K562 (cell line): Measurements from ENCODE around the gene BAG1. TPM values are rescaled to one million over a fixed set of nuclear protein-coding genes. Genes with fewer than 3 reads are reported as not detected.

ENCODE experiments used
- ATAC-seq: fragments of 200-7000 bp; cut with Tn5 transposase; 3 replicates; pipeline ENCODE4 v1.9.1; 2020; ENCODE audit warnings: moderate library complexity
- BruUV-seq: library from RNA; stranded (reverse); fragments of 400-500 nt; replicated peaks from 2 replicates; lab custom pipeline; 2021; lab: Mats Ljungman, UMichigan
- CTCF ChIA-PET: fragments of 300-600 bp; formaldehyde crosslinking; extraction: SDS; loops from one replicate; lab custom pipeline; 2021; ENCODE audit warnings: low intra/inter-chr PET ratio; lab: Yijun Ruan, JAX
- POLR2A ChIA-PET: fragments of 300-600, 350-650 bp; sonication (Branson Sonifier 250); formaldehyde crosslinking; extraction: SDS; loops from one replicate; lab custom pipeline; 2021; ENCODE audit warnings: antibody characterized with exemption, inconsistent platforms; lab: Yijun Ruan, JAX
- DNase-seq, 4 experiments: peaks; one replicate each; pipeline versions ENCODE4 v3.0.0 to v3.0.0-alpha.2; 2011 to 2018; ENCODE audit warnings: low spot score in 3 of 4, mixed read lengths in 3 of 4; ENCODE audit errors: extremely low read depth in 1 of 4
- FAIRE-seq: peaks from 2 replicates; lab custom pipeline; 2011; peaks lifted over from hg19 to GRCh38; lab: Jason Lieb, UNC
- H2AFZ ChIP-seq: 2 replicates; pipeline ENCODE4 v1.6.0; 2011; ENCODE audit warnings: low read depth, low read length, control low read depth, inconsistent platforms
- H3K27ac ChIP-seq: fragments of 200-600 bp; 3 replicates; pipeline ENCODE4 v1.8.0; 2011; ENCODE audit warnings: low read depth, mild to moderate bottlenecking, control low read depth, inconsistent platforms, low read length, moderate library complexity, mixed read lengths; ENCODE audit errors: extremely low read depth
- H3K27me3 ChIP-seq, 2 experiments: fragments of 300-600 bp in 1 of 2; 2 replicates in 1 of 2; 3 replicates in 1 of 2; pipeline versions ENCODE4 v1.6.0 to v1.8.0; 2011; ENCODE audit warnings: inconsistent platforms in 2 of 2, low read length in 2 of 2, mild to moderate bottlenecking in 1 of 2, mixed read lengths in 1 of 2, moderate library complexity in 1 of 2; ENCODE audit not compliant: control insufficient read depth in 2 of 2, insufficient read depth in 2 of 2
- H3K36me3 ChIP-seq: fragments of 300-600 bp; 3 replicates; pipeline ENCODE4 v1.8.0; 2011; ENCODE audit warnings: mild to moderate bottlenecking, low read length, inconsistent platforms; ENCODE audit not compliant: control insufficient read depth, insufficient read depth
- H3K4me1 ChIP-seq, 2 experiments: fragments of 200-600 bp in 1 of 2; replicated peaks in 1 of 2; 2 replicates in 1 of 2; 3 replicates in 1 of 2; pipeline versions ENCODE4 v1.5.1 to v1.8.0; 2011; ENCODE audit warnings: inconsistent platforms in 2 of 2, low read length in 2 of 2, mild to moderate bottlenecking in 1 of 2, mixed read lengths in 1 of 2, moderate library complexity in 1 of 2; ENCODE audit not compliant: control insufficient read depth in 2 of 2, insufficient read depth in 2 of 2
- H3K4me2 ChIP-seq: 2 replicates; pipeline ENCODE4 v1.6.1; 2011; ENCODE audit warnings: low read length, control low read depth, inconsistent platforms, mixed read lengths; ENCODE audit not compliant: insufficient read depth
- H3K4me3 ChIP-seq: fragments of 200-600 bp; sonication (generic), shearing (Covaris generic); 2 replicates; pipeline ENCODE4 v1.5.1; 2016; ENCODE audit warnings: control low read depth, inconsistent platforms
- H3K79me2 ChIP-seq: fragments of 200-600 bp; 3 replicates; pipeline ENCODE4 v1.8.0; 2011; ENCODE audit warnings: low read length, inconsistent platforms; ENCODE audit not compliant: control insufficient read depth, insufficient read depth
- H3K9ac ChIP-seq, 2 experiments: 2 replicates each; pipeline versions ENCODE4 v1.6.0 to v1.6.1; 2011; ENCODE audit warnings: low read depth in 2 of 2, low read length in 2 of 2, control low read depth in 1 of 2, inconsistent platforms in 1 of 2, mild to moderate bottlenecking in 1 of 2, mixed read lengths in 1 of 2; ENCODE audit not compliant: insufficient read depth in 1 of 2
- H3K9me1 ChIP-seq: one replicate; pipeline ENCODE4 v1.6.0; 2011; ENCODE audit warnings: inconsistent platforms, mild to moderate bottlenecking, low read length, moderate library complexity; ENCODE audit not compliant: control insufficient read depth, insufficient read depth
- H3K9me3 ChIP-seq: replicated peaks from 2 replicates; pipeline ENCODE4 v1.5.1; 2011; ENCODE audit warnings: low read depth, low read length, inconsistent platforms; ENCODE audit not compliant: control insufficient read depth, insufficient read depth
- H4K20me1 ChIP-seq: replicated peaks from 2 replicates; pipeline ENCODE4 v1.6.1; 2011; ENCODE audit warnings: low read length, inconsistent platforms, mixed read lengths; ENCODE audit not compliant: control insufficient read depth, insufficient read depth
- CBX3 ChIP-seq, 2 experiments: IDR thresholded peaks; 1 replicate in 1 of 2; 2 replicates in 1 of 2; pipeline ENCODE4 v1.6.1; 2012; ENCODE audit warnings: inconsistent platforms in 2 of 2, low read length in 2 of 2, borderline replicate concordance in 1 of 2, control low read depth in 1 of 2
- DPF2 ChIP-seq: fragments of 450-650 bp; IDR thresholded peaks from 2 replicates; pipeline ENCODE4 v1.6.1; 2016
- EGR1 ChIP-seq: fragments of 450-650 bp; conservative IDR thresholded peaks from 2 replicates; pipeline ENCODE4 v1.6.1; 2017; ENCODE audit warnings: mild to moderate bottlenecking
- EP300 ChIP-seq: IDR thresholded peaks from 2 replicates; pipeline ENCODE4 v1.6.1; 2012; ENCODE audit warnings: low read length, improper control_type of control experiment
- MEIS2 ChIP-seq: fragments of 450-650 bp; IDR thresholded peaks from 2 replicates; pipeline ENCODE4 v1.6.1; 2014; ENCODE audit warnings: mild to moderate bottlenecking; ENCODE audit not compliant: partially characterized antibody
- PURB ChIP-seq: sonication (generic); formaldehyde crosslinking; IDR thresholded peaks from 2 replicates; pipeline ENCODE4 v1.9.0; 2021; ENCODE audit warnings: low read depth, mild to moderate bottlenecking, missing genetic modification reagents
- RBM25 ChIP-seq: fragments of 200-400 bp; formaldehyde crosslinking; IDR thresholded peaks from 2 replicates; pipeline ENCODE4 v1.6.1; 2018; ENCODE audit warnings: low read length, low read depth, moderate library complexity; ENCODE audit not compliant: severe bottlenecking
- RCOR1 ChIP-seq, 2 experiments: IDR thresholded peaks; 2 replicates each; pipeline ENCODE4 v1.6.1; 2012; ENCODE audit warnings: low read depth in 2 of 2, low read length in 2 of 2, borderline replicate concordance in 1 of 2, improper control_type of control experiment in 1 of 2
- SIN3A ChIP-seq, 2 experiments: fragments of 150-350 bp in 1 of 2; IDR thresholded peaks; 2 replicates each; pipeline ENCODE4 v1.6.1; 2011 to 2016; ENCODE audit warnings: borderline replicate concordance in 2 of 2, low read depth in 2 of 2, low read length in 2 of 2, mild to moderate bottlenecking in 2 of 2, moderate library complexity in 2 of 2; ENCODE audit not compliant: control insufficient read depth in 1 of 2
- SIN3B ChIP-seq: fragments of 450-650 bp; IDR thresholded peaks from 2 replicates; pipeline ENCODE4 v1.6.1; 2017; ENCODE audit warnings: low read depth, mild to moderate bottlenecking, moderate library complexity
- SMARCA4 ChIP-seq: fragments of 450-650 bp; IDR thresholded peaks from 2 replicates; pipeline ENCODE4 v1.6.1; 2016
- TSC22D4 ChIP-seq: fragments of 450-650 bp; IDR thresholded peaks from 2 replicates; pipeline ENCODE4 v1.6.1; 2016; ENCODE audit warnings: missing genetic modification characterization, missing biosample characterization, control low read depth
- YY1 ChIP-seq, 3 experiments: IDR thresholded peaks; 2 replicates each; pipeline ENCODE4 v1.6.1; 2011; ENCODE audit warnings: low read length in 2 of 3, mild to moderate bottlenecking in 2 of 3, moderate library complexity in 2 of 3, borderline replicate concordance in 1 of 3, control low read depth in 1 of 3, low read depth in 1 of 3; ENCODE audit not compliant: insufficient read depth in 3 of 3, insufficient replicate concordance in 2 of 3, control insufficient read depth in 1 of 3, insufficient read length in 1 of 3; ENCODE audit errors: extremely low read depth in 1 of 3
- ZBTB17 ChIP-seq: fragments of 450-650 bp; formaldehyde crosslinking; IDR thresholded peaks from 2 replicates; pipeline ENCODE4 v1.4.0; 2020; ENCODE audit warnings: mild to moderate bottlenecking
- ZKSCAN8 ChIP-seq: fragments of 200-800 bp; sonication (Bioruptor generic); IDR thresholded peaks from 2 replicates; pipeline ENCODE4 v1.6.1; 2016; ENCODE audit warnings: missing genetic modification characterization, missing compliant biosample characterization
- WGBS: fragments of 100-300 bp; shearing (Covaris generic); methylation state at CpG from one replicate; pipeline ENCODE4 v1.1.6; 2016; ENCODE audit warnings: low coverage, mixed read lengths; ENCODE audit not compliant: insufficient coverage; ENCODE audit errors: missing lambda C conversion rate; 5-methylcytosine and 5-hydroxymethylcytosine counted together
- in situ Hi-C: fragments of 300-500 bp; cut with MboI; formaldehyde crosslinking; loops from 4 replicates; pipeline ENCODE4 v1.15.0; 2018; ENCODE audit warnings: inconsistent platforms, mixed read lengths
- intact Hi-C: fragments of 100-400 bp; cut with micrococcal nuclease; formaldehyde crosslinking; loops from 2 replicates; pipeline ENCODE4 v1.14.2; 2022
- polyA plus RNA-seq, 8 experiments: library from polyadenylated mRNA; depleted of rRNA in 4 of 8; stranded (reverse) in 5 of 8; unstranded in 3 of 8; fragments of >200 nt; fragmentation: Nextera tagmentation in 2 of 8; fragmentation: Illumina TruSeq in 1 of 8; extraction: Ambion mirVana in 2 of 8; extraction: Trizol in 1 of 8; gene quantifications; 2 replicates each; pipeline versions ENCODE4 v1.2.1 to v1.2.3, GENCODE V29; 2011 to 2014; ENCODE audit warnings: inconsistent platforms in 1 of 8, missing spikeins in 1 of 8
- total RNA-seq, 7 experiments: library from RNA; depleted of rRNA in 6 of 7; stranded (reverse); fragments of >200 nt in 6 of 7; fragmentation: Illumina TruSeq in 2 of 7; extraction: Trizol in 2 of 7; gene quantifications; 2 replicates each; pipeline versions ENCODE4 v1.2.1 to v1.2.3, GENCODE V29; 2011 to 2021; ENCODE audit warnings: low replicate concordance in 1 of 7
- TF ChIP-seq, protein P1 (sequence below), 3 experiments: IDR thresholded peaks in 2 of 3; conservative IDR thresholded peaks in 1 of 3; 2 replicates each; pipeline ENCODE4 v1.5.1; 2011 to 2012; ENCODE audit warnings: low read length in 3 of 3, mild to moderate bottlenecking in 3 of 3, control low read depth in 2 of 3, improper control_type of control experiment in 1 of 3, inconsistent platforms in 1 of 3, low read depth in 1 of 3, mixed read lengths in 1 of 3, moderate library complexity in 1 of 3; ENCODE audit not compliant: insufficient read depth in 2 of 3
- TF ChIP-seq, protein P2 (sequence below): fragments of 450-650 bp; IDR thresholded peaks from 2 replicates; pipeline ENCODE4 v1.6.1; 2016
- TF ChIP-seq, protein P3 (sequence below): sonication (generic); IDR thresholded peaks from 2 replicates; pipeline ENCODE4 v1.6.1; 2016

The BAG1 gene
- total and polyA plus RNA-seq, 9 of the 15 experiments (the other 6 are each of a cell fraction or from before 2014, with no cell fraction given), result 9.7 to 106 (median 56.9) TPM

DNA sequence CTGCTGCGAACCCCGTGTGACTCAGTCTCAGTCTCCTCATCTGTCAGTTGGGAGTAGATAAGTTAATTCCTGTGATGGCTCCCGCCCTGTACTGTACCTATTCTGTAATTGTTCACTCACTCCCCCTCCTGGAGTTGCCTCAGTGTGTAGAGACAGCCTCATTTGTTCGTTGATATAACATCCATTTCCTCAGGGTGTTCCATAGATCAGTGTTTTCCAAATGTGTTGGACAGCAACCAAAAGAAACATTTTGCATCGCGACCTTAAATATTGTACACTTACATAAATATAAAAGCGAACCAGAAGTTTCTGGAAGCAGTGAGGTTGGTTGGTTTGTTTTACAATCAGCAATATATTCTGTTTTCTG lies 26.5 kb upstream of the BAG1 start:
- FAIRE-seq (peak; percentile 85), ATAC-seq (no peak), DNase-seq (no peak)
- no peaks in the 10 kb centered on the region for H3K9me1 ChIP-seq
- peaks cover 44% of the 10 kb centered on the region for H3K36me3 ChIP-seq
- intact Hi-C loops, result no loop called here
- 0 out of 2 replicates have a peak, but pooled peaks cover 16% of the 10 kb centered on the region for H4K20me1 ChIP-seq
- peak overlapping the region; percentile 91 for H3K4me2 ChIP-seq
- H3K9ac ChIP-seq, result peak overlapping the region; percentile 96 to 98
- H3K9me3 ChIP-seq, result no peaks in the 10 kb centered on the region
- no TSS peak for BruUV-seq
- peaks cover 15 to 21% of the 10 kb centered on the region in 2 experiments; a peak in 4 of 5 replicates for H3K4me1 ChIP-seq
- in situ Hi-C loops, result no loop called here
- H3K27ac ChIP-seq, result peak overlapping the region; percentile 99
- H3K79me2 ChIP-seq, result peaks cover 58% of the 10 kb centered on the region
- 2% methylated on average over 7 of the region's 7 CpGs for WGBS
- H3K4me3 ChIP-seq, result peak overlapping the region; percentile 60
- no peaks in the 10 kb centered on the region for H3K27me3 ChIP-seq
- H2AFZ ChIP-seq, result peak overlapping the region; percentile 86; the same call in 1 of the 2 replicates
- POLR2A ChIA-PET, result interaction anchor here (1.0 to 1.9 kb wide), 6 partner anchors 10 to 183 kb away, joined by 3 to 10 read pairs (median 4); partner anchors contain the start of genes AQP3 and NOL6
- CTCF ChIA-PET, result no interaction called here
- TF ChIP-seq SIN3B (no peak), RCOR1 (IDR thresholded peaks at IDR 0.05; ENCODE audit: borderline replicate concordance in 1 of 2, low read depth in 2 of 2, low read length in 2 of 2) (0 out of 4 replicates have a peak, but pooled peaks of 1 of the 2 experiments have one; percentile 50), YY1 (IDR thresholded peaks at IDR 0.05; ENCODE audit: borderline replicate concordance in 1 of 3, control insufficient read depth in 1 of 3, extremely low read depth in 1 of 3, insufficient read depth in 3 of 3, insufficient read length in 1 of 3, insufficient replicate concordance in 2 of 3, low read depth in 1 of 3, low read length in 2 of 3) (peak in 1 of 3 experiments; percentile 61), PURB (no peak), SIN3A (IDR thresholded peaks at IDR 0.05; ENCODE audit: borderline replicate concordance in 2 of 2, control insufficient read depth in 1 of 2, low read depth in 2 of 2, low read length in 2 of 2) (0 out of 4 replicates have a peak, but pooled peaks of 1 of the 2 experiments have one; percentile 20), CBX3 (IDR thresholded peaks at IDR 0.05; ENCODE audit: borderline replicate concordance in 1 of 2, low read length in 2 of 2) (0 out of 3 replicates have a peak, but pooled peaks of 1 of the 2 experiments have one; percentile 8), TSC22D4 (no peak), DPF2 (peak; percentile 36; the same call in 1 of the 2 replicates), RBM25 (peak; percentile 16), EGR1 (no peak), ZKSCAN8 (no peak), EP300 (peak; percentile 45; the same call in 1 of the 2 replicates), ZBTB17 (CRISPR knock-in tag) (no peak), MEIS2 (peak; percentile 58), SMARCA4 (0 out of 2 replicates have a peak, but pooled peaks have one; percentile 40)
- TF ChIP-seq, protein P1, sequence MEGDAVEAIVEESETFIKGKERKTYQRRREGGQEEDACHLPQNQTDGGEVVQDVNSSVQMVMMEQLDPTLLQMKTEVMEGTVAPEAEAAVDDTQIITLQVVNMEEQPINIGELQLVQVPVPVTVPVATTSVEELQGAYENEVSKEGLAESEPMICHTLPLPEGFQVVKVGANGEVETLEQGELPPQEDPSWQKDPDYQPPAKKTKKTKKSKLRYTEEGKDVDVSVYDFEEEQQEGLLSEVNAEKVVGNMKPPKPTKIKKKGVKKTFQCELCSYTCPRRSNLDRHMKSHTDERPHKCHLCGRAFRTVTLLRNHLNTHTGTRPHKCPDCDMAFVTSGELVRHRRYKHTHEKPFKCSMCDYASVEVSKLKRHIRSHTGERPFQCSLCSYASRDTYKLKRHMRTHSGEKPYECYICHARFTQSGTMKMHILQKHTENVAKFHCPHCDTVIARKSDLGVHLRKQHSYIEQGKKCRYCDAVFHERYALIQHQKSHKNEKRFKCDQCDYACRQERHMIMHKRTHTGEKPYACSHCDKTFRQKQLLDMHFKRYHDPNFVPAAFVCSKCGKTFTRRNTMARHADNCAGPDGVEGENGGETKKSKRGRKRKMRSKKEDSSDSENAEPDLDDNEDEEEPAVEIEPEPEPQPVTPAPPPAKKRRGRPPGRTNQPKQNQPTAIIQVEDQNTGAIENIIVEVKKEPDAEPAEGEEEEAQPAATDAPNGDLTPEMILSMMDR (IDR thresholded peaks at IDR 0.05 in 2 of 3, conservative IDR thresholded peaks at IDR 0.05 in 1 of 3; ENCODE audit: insufficient read depth in 2 of 3, low read depth in 1 of 3, low read length in 3 of 3), result peak in 1 of 3 experiments; percentile 20; a peak in 2 of 6 replicates
- TF ChIP-seq, protein P2, sequence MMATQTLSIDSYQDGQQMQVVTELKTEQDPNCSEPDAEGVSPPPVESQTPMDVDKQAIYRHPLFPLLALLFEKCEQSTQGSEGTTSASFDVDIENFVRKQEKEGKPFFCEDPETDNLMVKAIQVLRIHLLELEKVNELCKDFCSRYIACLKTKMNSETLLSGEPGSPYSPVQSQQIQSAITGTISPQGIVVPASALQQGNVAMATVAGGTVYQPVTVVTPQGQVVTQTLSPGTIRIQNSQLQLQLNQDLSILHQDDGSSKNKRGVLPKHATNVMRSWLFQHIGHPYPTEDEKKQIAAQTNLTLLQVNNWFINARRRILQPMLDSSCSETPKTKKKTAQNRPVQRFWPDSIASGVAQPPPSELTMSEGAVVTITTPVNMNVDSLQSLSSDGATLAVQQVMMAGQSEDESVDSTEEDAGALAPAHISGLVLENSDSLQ, result peak; percentile 47
- TF ChIP-seq, protein P3, sequence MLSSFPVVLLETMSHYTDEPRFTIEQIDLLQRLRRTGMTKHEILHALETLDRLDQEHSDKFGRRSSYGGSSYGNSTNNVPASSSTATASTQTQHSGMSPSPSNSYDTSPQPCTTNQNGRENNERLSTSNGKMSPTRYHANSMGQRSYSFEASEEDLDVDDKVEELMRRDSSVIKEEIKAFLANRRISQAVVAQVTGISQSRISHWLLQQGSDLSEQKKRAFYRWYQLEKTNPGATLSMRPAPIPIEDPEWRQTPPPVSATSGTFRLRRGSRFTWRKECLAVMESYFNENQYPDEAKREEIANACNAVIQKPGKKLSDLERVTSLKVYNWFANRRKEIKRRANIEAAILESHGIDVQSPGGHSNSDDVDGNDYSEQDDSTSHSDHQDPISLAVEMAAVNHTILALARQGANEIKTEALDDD, result 0 out of 2 replicates have a peak, but pooled peaks have one; percentile 56
